ENCODE measurements around the gene CLSTN2.

The CLSTN2 gene

DNA sequence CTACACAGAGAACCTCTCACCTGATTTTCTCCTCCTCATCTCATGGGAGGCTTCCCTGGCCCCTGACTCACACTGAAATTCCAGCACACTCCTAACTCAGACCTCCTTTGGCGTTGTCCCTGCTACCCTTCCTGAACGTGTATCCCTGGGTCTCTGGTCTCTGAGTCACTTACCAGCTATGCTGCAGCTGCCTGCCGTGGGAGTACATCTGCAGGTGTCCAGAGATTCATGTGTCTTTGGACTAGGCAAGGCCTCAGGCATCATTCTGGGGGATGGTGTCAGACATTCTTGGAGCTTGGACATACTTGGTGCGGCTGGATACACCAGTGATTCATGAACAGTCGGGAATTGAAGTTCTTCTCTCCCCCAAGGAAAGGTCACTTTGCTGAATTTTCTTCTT lies 594.1 kb downstream of the CLSTN2 start:
- no peak for DNase-seq

DNA sequence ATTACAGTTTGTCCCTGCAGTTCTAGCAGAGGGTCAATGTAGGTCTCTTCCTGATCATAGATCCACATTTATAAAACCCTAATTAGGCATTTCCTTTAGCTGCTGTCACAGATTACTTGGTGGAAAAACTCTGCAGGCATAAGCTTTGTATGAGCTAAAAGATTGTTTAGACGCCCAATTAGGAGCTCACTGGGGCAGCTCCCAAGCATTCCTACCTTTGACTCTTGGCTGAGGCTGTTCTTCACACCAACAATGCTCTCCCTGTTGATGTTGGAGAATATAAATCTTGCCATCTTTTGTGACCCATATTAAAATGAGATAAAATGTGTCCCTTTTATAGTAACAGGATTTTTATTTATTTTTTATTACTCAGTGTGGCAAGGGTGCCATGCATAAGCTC lies 594.6 kb downstream of the CLSTN2 start:
- DNase-seq = no peak

DNA sequence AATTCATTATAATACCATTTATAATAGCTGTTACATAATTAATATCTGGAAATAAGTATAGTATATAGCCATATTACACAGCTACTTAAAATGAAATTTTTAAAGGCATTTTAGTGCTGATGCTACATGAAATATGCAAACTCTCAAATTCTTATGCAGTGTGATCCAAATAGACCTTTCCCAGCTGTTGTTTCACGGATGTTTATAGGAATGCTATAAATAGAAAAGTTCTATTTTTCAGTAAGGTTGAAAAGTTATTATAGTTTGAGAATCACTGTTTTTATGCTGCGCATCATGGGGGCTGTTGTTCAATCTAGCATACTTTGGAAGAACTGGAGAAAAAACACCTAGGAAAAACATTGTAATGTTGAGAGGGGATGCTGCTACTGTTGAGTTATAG lies 595.1 kb downstream of the CLSTN2 start:
- DNase-seq = no peak

DNA sequence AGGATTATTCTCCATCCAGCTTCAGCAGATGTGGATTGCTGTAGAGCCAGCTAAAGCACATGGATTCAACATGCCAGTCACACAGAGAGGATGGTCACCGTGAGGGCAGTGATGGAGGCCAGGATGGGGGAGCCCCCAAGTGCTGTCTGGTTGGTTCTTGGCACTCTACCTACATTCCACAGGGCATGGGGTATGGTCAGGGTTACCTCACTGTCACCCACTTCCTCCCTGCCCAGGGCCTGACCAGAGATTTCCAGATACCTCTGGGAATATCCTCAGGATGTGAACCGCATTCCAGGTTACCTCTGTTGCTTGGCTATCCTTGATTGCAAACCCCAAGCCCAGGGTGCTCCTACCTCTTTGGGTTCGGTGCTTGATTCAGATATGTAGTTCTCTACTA lies 595.6 kb downstream of the CLSTN2 start:
- DNase-seq = no peak

DNA sequence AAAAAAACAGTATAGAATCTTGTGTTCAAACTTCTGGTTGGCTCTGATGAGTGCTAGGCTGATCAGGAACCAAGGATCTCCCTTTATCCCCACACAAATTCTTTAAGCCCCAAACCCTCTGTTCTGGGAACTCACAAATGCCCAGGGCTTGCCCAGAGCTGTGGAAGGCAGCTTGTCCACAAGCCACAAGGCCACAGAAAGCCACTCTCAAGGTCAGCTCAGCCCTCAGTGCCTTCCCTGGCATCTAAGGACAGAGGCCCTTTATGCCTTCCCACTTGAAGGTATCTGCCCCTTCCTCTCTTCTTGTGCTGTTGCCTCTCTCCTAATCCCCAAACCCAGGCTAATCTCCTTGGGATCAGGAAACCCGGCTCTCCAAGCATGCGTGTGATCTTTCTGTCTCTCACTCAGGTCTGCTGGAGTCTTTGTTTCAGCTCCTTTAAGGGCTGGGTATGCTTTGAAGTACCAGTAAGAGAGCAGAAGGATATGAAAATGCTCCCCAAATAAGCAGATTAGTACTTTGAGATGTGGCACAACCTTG lies 597.9 kb downstream of the CLSTN2 start:
- DNase-seq = no peak

DNA sequence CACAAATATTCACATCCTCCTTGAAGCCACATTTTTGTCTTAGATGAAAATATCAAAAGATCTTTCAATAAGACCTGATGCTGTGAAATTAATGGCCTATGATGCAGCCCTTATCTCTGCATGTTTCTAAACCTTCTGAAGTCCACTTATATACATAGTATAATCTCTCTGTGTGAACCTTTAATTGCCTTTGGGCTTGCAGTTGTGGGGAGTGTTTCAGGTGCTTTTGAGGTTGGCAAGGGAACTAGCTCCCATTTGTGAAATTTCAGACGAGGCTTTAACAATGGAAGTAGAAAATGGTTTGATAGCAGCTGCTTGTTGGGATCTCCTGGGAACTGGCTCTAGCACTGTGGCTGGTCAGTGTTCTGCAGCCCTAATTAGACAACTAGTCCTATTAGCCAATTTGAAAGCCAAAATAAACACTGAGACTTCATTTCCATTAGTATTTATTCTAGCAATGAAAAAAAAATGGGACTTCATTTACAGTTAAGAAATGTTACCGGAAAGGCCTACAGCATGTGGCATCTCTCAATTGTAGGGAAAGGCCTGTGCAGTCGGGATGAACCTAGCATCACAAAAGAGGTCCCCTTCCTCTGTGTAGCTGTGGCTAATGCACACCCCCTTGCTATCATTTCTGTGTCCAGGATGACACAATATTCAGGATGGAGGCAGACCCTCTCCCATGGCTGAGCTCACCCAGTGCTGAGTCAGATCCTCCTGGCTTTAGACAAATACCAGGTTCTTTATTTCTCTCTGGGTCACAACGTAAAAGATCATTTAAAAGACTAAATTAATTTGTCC lies 602.1 kb downstream of the CLSTN2 start:
- no peak for DNase-seq

DNA sequence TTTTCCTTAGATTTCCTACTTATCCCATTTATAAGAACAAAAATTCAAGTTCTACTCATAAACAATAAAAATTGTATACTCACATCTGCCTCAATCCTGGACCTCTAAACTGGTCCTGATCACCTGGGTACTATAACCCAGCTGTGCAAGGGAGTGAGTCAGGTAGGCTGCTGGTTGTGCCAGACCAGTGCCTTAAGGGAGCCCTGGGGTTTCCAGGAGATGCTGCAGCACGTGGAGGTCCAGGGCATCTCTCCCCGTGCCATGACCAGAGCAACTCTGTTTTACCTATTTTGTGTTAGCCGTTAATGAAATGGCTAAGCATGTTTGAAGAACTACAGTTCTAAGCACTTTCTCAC lies 602.7 kb downstream of the CLSTN2 start:
- DNase-seq = no peak

DNA sequence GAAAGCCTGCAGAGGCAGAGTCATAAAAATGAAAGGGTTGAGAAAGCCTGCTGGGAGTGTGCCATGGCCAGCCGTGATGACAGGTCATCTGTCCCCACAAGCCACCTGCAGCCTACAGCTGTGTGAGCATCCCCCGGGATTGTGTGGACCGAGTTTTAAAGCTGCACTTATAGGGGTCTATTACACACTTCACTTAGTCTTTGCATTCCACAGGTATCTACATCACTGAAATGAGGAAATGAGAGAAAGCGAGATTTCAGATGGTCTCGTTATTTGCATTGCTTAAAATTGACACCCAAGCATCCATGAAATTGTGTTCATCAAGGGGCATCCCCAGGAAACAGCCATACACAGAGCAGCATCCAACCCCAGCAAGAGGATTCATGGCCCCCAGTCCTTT lies 605.3 kb downstream of the CLSTN2 start:
- no peak for DNase-seq

DNA sequence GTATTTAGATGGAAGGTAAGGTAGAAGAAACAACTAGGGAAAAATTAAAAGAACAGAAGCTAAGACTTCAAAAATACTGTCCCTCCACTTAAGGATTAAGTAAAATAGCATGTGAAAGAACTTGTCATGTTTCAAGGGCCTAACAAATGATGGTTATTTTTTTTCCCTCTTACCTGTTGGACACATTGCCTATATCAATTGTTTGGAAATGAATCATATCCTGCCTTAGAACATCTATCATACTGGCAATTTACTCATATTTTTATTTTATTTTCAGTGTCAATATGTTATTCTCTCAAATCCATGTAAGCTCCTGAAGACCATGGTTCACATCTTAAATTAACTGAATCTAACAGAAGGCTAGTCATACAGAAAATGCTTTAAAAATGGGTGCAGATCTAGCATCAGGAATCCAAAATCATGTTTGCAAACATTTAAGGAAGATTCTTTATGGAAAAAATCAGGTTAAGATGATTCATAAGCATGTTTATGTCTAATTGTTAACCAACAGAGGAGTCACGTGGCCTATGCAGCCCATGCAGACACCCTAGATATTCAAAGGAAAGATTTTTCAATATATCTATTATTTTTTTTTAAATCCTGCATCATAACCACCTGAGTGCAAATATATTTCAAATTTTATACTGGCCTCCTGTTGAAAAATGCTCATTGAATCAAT lies 607.1 kb downstream of the CLSTN2 start:
- DNase-seq = no peak

DNA sequence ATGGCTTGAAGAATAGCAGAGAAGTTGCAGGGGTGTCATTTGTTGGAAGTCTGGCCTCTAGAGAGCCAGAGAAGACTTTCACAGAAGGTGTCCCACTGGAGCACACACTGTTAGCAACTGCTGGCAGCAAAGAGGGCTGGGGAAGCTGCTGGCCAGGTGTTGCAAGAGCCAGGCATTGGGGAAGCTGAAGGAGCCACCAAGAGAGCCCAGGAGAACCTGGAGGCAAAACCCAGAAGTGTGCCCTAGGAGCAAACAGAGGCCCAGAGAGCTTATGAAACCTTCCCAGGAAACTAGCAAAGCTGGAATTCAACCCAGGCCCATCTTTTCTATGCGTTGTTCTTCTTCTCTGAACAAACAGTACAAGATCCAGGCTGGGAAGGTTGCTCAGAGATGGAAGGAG lies 610.2 kb downstream of the CLSTN2 start:
- no peak for DNase-seq

DNA sequence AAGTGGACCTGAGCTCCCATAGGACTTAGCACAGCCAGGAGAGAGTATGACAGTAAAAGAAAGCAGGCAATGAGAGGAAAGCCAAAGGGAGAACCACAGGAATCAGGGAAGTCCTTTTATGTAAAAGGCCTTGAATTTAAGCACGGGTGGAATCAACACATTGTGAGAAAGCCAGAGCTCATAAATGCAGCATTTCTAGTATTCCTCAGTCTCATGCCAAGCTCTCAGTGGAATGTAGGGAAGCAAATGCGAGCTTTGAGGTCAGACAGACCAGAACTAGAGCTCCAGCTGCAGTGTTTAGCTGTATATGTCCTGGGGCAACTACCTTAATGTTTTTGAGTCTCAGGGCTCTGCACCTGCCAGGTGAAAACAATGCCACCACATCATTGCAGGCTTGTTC lies 610.8 kb downstream of the CLSTN2 start:
- DNase-seq = no peak

DNA sequence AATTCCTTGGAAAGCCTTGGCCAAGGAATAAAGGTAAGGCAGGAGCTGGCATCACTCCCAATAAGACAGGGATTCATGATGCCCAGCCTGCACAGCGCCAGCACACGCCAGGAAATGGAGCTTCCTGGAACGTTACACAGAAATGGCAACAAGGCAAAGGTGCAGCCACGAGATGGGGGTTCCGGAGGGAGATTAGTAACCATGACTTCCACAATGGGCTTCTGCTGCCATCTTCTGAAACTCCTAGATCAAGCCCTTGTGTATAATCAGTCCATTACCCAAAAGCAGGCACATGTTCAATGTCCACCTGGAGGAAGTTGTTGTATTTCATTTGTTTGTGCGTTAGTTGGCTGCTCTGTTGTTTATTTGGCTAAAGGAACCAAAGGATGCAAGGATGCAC lies 611.7 kb downstream of the CLSTN2 start:
- no peak for DNase-seq

DNA sequence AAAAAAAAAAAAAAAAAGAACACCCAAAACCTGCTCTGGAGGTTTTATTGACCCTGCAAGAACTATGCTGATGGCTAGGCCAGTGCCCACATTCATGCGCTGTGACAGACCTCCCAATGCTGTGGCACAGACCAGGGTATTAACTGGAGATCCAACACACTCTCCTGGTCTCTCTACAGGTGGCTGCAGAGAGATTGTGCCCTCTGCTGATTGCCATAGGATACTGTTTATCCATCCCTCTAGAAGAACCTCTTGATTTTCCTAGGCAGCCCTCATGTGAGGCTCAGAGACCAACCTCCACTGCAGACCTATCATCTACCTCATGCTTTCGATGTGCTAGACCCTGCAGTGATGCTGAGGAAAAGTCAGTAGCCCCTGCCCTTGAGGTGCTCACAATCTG lies 617.4 kb downstream of the CLSTN2 start:
- no peak for DNase-seq

DNA sequence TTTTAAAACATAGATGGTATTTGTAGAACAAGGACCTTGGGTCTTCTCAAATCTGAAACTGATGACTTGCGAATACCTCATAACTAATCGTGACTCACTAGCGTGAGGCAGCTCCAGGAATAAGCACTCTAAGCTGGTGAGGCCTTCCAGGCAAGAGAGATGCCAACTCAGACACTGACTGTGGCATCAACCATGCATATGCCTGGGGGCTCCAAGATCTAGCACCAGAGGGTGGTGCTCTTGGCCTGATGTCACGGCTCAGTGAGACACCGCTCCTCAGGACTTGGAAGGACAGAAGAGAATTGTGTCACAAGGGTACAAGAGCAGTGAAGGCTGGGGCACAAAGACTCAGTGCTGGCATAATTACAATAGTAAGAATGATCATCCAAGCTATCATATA lies 617.9 kb downstream of the CLSTN2 start:
- no peak for DNase-seq

DNA sequence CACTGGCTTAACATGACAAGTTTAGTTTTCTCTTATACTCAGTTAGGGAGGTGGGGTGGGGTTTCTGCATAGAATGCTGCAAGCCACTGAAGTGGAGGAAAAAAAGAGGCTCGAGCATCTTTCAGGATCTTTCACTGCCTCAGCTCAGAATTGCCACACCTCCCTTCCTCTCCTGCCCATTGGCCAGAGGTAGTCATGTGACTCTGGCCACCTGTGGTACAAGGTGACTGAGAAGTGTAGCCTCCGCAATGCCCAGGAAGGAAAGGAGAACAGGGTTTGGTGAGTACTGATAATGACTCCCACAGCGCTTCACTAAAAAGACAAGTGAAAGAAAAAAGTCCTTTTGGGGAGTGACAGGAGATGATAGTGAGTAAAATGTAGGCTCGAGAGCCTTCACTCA lies 618.6 kb downstream of the CLSTN2 start:
- no peak for DNase-seq

DNA sequence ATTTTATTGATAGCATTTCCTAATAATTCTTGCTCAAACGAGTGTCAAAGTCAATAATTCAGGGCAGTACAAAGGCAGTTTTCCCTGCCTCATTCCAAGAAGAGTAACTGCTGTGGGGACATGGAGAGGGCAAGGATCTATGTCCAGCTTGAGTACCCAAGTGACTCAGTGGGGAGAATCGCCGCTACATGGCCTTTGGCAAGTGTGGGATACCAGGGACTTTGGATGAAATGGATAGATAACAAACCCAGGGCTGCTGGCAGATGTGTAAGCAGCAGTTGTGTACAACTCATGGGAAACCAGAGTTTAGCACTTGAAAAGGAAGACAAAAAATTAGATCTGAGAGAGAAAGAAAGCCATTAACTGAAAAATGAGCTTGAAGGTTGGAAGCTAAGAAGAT lies 620.7 kb downstream of the CLSTN2 start:
- DNase-seq = no peak

DNA sequence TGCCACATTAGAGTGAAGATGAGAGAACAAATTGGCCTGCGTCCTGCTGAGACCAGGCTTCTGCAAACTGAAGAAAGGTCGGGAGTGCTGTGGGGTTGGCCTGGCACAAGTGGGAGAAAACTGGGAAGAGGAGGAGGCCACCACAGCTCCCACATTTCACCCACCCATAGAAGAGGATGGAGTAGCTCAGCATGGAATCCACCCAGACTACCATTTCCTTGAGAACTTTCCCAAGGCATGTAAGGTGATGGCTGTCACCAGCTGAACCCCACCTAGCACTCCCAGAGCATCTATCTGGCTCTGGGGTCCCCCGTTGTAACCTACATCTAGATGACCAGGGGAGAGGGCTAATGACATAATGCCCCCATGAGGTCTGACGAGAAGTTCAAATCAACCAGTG lies 622.5 kb downstream of the CLSTN2 start:
- DNase-seq = no peak

DNA sequence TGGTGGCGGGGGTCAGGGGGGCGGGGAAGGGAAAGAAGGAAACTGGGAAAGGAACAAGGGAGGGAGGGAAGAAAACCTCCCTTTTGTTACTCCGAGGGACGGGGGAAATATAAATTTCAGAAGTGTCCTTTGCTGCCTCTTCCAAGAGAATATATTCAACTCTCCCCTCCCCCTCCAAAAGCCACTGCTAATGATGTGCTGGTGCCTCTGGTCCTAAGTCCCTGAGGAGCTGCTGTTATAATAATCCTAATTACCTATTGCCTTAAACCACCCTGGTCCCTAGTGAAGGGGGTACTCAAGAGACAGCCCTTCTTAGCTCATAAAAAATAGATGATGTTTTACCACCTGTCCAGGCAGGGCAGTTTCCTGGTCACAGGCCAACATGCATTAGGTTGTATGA lies 624.6 kb downstream of the CLSTN2 start:
- no peak for DNase-seq

DNA sequence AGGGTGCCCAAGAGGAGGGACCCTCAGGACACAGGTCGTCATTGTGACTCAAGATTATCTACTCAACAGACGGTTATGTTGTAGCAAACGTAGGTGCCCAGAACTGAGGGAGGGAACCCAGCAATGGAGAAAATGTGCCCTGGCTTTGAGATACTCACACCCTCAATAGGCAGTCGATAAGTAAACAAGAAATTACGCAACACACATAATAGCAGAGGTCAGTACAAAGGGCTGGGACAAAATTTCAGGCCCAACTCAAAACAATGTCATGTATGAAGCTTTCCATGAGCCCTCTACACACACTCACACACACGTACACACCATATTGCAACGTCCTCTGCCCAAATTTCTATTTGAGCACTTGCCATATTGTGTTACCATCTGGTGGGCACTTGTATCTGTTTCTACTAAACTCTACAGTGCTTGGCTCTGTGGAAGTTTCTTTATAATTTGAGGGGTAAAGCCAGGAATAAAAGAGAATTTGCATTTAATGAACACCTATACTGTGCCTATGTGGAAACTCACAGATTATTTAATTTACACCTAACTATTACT lies 628.3 kb downstream of the CLSTN2 start:
- DNase-seq = no peak

DNA sequence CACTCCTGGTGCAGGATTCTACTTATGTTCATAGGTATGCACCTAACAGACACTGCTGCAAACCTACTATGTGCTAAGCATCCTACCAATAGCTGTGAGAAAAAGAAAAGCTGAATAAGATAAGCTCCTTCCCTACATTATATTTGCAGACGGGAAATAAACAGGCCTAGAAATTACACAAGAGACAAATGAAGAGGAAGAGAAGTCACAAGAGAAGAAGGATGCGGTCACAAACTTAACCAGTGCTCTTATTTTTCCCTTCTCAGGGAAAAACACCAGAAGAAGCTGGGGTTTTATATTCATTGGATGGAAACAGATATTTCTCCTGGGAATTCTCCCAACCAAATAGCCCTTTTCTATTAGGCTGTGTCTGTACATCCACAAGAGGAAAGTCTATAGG lies 633.1 kb downstream of the CLSTN2 start:
- no peak for DNase-seq

DNA sequence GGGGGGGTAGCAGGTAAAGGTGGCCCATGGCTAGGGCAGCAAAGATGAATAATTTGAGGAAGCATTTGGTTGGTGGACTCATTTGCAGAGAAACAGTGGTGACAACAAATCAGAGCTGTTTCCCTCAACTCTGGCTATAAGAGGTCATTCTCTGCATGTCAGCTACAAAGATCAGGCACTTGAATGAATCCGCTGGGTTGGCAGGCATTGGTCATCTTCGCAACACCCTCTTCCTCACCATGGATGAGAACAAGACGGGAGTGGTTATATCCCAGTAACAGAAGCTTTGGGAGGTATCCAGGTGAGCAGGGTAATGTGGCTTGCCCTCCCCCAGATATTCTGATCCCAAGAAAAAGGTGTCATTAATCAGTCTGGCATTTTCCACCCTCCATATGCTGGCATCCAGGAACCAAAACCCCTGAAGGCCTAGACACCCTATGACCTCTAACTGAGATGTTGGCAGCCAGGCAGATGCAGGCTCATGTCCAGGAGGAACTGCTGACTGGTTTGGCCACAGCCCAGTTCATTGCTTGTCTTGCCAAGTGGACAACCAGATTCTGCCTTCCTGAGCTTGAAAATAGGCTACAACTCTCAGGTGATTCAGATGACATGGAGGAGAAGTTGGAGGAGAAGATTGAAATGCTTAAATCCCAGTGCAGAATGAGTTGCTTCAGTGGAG lies 634.0 kb downstream of the CLSTN2 start:
- DNase-seq = no peak

DNA sequence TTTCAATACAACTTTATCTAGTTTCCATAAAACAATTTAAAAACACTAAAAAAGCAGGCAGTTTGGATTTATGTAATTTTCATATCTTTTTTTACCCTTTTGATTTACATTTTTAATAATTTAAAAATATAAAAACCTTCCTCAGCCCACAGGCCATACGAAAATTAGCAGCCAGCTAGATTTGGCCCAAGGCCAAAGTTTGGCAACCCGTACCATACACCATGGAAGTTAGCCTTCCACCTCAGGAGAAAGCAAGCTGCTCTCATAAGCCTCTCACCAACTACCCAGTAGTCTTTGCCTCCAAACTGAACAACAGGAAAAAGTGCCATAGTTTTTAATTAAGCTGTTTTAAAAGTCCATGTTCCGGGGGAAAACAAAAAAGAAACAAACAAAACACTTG lies 635.6 kb downstream of the CLSTN2 start:
- DNase-seq = no peak

DNA sequence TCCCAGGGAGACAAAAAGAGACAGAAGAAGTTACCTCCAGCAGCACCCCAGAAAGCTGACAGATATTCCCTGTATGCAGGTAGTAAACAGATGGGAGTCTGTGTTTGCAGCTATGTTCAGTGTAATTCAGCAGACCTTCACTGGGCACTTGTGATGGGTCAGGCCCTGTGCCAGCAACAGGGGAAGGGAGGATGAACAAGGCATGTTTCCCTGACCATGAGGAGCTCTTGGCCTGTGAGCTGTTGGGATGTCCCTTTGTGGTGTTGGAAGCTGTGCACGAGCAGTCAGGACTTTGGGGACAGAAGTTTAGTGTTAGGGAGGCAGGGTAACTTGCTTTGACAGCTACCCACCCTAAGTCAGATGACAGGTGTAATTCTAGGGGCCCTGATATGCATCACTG lies 636.9 kb downstream of the CLSTN2 start:
- no peak for DNase-seq

DNA sequence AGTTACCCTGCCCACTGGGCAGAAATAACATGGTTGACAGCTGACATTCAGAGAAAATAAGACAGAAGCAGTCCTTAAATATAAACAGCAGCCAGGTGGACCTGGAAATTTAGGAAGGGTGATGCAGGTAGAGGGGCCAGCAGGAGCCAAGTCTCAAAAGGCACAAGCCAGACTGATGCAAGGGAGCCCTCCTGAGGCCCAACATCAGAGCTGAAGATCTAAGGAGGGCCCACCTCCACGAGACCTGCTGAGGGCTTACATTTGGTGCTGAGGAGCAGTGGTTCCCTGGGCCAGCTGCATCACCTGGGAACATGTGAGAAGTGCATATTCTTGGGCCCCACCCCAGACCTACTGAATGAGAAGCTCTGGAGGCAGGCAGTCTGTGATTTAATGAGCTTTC lies 637.3 kb downstream of the CLSTN2 start:
- no peak for DNase-seq

Data from OCI-M1 (cell line).